GM18505 (cell line): ENCODE measurements around the gene MTA1.

ENCODE experiments used
- ATAC-seq: cut with Tn5 transposase; IDR thresholded peaks from one replicate; pipeline ENCODE4 v1.9.1; 2021; ENCODE audit not compliant: unreplicated experiment
- POLR2A ChIP-seq: IDR thresholded peaks from 4 replicates; pipeline ENCODE4 v1.6.1; 2011; ENCODE audit warnings: borderline replicate concordance; ENCODE audit not compliant: insufficient read depth, insufficient read length; ENCODE audit errors: extremely low read depth

Gene MTA1

DNA sequence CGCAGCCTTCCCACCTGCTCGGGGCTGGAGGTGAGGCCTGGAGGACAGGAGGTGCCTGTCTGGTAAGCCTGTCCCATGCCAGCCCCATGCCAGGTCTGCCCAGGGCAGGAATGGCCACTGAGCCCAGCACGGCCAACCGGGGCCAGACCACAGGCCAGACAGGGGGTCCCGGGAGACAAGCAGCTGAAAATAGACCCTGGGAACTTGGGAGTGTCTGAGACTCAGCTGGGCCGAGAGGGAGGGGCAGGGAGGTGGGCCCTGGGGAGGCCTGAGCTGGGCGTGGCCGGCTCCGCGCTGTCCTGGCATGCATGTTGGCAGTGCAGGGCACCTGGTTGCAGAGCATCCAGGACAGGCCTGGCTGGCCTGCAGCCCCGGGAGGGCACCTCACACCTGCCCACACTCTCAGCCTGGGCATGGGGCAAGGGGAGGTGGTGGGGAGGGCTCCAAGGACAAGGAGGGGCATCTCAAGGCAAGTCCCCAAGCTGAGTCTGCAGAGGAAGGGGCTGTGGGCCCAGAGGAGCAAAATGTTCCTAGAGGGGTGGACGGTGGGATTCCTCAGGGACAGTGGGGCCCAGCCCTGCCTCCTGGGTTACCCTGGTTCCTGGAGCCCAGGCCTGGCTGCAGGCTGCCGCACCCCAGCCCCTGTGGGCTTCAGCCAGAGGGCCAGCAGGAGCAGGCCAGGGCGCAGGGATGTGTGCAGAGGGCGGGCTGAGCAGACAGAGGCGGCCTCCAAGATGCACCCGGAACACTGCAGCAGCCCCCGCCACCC lies 63.9 kb downstream of the MTA1 start:
- no peak for TF ChIP-seq POLR2A
- no peak for ATAC-seq

DNA sequence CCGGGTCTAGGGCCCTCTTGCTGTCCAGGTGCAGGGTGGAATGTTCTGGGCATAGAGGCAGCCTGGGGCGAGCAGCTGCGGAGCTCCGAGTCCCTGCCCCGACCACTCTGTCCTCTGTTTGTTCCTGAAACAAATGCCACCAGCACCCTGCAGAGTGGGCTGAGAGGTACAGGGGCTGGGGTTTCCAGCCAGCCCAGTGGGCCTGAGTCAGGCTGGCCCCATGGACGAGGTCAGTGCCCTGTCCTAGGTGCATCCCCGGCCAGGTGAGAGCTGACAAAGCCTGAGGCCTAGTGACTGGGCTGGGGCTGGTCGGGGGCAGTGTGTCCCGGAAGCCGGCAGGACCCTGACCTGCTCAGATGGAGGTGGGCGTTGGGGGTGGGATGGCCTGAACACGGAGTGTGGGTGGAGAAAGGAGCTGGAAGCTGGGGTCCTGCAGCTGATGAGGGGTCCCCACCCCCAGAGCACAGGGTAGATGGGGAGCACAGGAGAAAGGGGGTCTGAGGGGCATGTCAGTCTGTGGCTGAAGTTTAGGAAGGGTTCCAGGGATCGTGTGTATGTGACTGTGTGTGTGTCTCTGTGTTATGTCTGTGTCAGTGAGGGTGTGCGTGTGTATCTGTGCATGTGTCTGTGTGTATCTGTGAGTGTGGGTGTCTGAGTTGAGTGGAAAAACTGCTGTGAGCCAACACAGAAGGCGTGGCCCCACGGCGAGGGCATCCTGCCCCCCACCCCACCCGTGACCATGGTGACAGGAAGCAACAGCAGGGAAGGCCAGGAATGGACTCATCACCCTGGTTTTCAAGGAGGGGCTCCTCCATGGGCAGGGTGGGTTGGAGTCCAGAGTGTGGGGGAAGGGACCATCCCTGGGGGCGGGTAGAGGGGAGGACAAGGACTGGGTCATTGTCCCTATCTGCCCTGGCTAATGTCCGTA lies 64.7 kb downstream of the MTA1 start:
- no peak for TF ChIP-seq POLR2A
- no peak for ATAC-seq

DNA sequence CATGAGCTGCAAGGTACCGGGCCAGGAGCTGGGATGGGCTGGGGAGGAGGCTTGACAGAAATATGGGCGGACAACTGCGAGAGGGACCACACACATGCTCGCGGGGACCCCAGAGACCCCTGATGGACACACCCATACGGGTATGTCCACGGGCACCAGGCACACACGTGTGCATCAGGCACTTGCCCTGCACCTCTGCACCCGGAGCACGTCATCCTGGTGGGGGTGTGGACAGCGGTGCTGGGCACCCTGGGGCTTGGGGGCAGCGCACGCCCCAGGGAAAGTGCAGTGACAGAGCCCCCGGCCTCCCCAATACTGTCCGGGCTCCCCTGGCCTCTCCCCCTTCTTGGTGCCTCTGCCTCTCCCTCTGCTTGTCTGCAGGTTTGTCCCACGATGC lies 65.4 kb downstream of the MTA1 start:
- TF ChIP-seq POLR2A, result no peak
- ATAC-seq, result no peak

DNA sequence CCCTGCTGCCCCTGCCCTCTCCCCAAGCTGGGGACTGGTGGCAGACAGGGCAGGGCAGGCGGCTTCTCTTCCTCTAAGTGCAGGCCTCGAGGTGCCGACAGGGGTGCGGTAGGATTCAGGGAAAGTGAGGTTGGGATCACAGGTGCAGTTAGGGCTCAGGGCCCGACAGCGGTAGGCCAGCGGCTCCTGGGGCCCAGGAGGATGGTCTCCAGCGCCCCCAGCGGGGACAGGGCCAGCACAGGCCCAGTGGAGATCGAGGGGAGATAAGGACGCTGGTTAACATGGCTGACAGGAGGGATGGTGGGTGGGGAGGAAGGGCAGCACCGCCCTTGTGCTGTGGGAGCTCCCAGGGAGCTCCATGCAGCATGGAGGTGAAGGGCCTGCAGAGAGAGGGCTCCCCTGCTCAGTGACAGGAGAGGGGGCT lies 66.1 kb downstream of the MTA1 start:
- TF ChIP-seq POLR2A, result no peak
- no peak for ATAC-seq

DNA sequence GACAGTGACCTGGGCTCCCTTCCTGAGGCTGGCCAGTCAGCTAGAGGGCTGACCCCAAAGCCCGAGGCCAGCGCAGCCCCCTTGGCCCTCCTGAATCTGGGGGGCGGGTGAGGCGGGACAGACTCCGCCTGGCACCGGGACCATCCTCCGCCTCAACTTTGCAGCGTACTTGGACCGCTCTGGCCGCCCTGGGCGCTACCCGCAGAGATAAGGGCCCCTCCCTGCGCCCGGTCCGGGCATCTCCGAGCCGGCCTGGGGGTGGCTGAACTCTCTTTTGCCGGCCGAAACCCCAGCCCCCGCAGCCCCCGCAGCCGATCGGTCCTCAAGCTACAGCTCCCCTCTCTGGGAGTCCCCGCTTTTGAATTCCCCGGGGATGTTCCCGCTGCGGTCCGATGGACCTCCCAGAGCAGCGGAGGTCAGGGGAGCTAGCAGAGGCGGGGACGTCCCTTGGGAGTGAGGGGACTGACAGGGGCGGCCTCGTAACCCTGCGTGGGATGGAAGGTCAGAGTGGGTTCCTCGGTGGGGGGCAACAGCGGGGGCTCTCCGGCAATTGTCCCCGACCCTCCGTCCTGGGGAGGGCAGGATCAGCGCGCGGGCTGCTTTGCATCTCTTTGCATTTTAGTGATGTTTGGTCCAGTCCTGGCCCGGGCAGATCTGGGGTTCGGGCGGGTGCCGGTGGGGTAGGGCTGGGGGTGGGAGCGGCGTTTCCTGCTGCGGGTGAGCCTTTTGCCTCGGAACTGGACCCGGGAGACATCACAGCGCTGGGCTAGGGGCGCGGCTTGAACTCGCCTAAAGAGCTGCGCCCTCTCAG lies 66.7 kb downstream of the MTA1 start, which contains the start of gene CRIP1:
CRIP1 (plus strand) TSS at position 724 of the 811 bp plus-strand sequence. CDS start 374 bp downstream, outside the sequence.
- peak; percentile 3 for TF ChIP-seq POLR2A
- ATAC-seq, result no peak

DNA sequence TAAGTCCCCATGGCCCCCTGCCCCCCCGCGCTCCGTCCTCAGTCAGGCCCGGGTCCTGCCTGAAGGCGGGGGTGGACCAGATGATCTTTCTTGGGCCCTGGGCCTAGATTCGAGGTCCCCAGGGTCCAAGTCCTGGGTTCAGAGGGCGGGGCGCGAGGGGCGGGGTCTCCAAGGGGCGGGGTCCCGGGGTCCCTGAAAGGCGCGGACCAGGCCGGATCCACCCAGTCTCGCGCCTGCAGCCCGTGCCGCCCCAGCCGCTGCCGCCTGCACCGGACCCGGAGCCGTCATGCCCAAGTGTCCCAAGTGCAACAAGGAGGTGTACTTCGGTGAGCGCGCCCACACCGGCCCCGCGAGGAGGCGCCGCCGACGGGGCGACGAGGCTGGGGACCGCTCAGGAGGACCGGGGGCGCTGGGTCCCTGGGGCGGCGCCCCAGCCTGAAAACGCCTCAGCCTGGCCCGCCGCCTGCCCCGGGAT lies 67.4 kb downstream of the MTA1 start:
- peak; percentile 40 for TF ChIP-seq POLR2A
- ATAC-seq, result no peak

DNA sequence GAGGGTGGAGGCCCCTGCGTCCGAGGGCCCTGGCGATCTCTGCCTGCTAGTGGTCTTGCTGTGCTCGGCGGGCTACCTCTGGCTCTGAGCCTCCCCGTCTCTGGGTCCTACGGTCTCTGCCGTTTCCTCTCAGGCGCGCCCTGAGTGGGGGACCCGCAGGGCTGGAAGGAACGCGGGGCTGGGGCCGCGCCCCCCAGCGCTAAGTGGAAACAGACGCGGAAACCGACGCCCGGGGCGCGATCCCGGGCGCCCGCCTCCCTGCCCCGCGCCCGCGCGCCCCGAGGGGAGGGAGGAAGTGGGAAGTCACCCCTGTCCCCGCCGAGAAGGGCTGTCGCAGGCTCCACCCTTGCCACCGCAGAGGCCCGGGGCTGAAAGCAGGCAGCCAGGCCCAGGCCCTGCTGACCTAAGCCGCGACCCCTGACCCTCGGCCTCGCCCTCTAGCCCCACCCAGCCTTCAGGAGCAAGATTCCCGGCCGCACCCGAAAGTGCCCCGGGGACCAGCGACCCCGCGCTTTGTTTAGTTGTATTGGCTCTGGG lies 67.9 kb downstream of the MTA1 start:
- no peak for ATAC-seq
- peak; percentile 7 for TF ChIP-seq POLR2A

DNA sequence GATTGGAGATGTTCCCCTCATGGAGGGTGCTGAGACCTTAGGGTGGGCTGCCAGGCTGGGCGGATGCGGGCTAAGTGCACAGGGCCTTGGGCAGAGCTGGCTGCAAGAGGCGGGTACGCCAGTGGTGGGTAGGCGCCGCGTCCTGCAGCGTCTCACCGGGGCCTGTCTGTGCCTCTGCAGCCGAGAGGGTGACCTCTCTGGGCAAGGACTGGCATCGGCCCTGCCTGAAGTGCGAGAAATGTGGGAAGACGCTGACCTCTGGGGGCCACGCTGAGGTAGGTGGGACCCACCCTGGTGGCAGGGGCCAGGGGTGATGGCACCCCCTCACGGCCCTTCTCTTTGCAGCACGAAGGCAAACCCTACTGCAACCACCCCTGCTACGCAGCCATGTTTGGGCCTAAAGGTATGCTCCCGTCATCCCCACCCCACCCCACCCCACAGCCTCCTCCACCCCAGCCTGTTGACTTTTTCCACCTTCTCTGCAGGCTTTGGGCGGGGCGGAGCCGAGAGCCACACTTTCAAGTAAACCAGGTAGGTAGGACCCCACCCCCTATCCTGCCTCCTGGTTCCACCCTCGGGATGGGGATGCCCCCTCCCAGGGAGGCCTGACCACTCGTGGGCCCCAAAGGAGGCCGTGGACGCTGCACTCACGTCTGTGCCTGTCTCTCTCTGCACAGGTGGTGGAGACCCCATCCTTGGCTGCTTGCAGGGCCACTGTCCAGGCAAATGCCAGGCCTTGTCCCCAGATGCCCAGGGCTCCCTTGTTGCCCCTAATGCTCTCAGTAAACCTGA lies 68.6 kb downstream of the MTA1 start:
- TF ChIP-seq POLR2A, result no peak
- ATAC-seq, result no peak

DNA sequence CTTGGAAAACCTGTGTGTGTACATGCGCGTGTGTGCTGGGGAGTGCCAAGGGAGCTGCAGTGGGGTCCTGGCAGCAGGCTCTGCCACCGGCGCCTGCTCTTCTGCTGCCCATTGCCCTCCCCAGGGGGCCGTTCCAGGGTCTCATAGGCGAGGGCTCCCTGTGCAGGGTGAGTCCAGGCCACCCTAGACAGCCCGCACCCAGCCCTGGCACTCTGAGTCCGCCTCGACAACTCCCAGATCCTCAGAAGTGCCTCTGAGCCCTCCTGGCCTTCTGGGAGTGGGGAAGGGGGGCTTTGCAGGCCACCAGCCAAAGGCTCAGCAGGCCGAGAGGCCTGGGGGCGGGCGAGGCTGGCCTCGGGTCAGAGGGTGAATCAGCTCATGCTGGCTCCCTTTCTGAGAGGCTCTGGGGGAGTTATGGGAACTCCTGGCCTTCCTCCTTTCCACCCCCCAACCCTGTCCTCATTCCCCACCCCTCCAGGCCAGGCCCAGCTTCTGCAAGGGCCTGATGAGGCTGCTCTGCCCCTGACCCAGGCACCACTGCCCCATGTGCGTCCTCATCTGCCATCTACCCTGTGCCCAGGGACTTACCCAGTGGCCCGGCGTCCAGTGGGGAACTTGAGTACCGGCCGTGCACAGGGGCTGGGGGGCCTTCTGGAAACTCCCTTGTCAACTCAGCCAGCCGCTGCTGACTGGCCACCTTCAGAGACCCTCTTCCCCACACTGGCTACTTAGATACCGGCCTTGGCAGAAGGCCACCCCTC lies 69.3 kb downstream of the MTA1 start:
- no peak for ATAC-seq
- TF ChIP-seq POLR2A, result no peak

DNA sequence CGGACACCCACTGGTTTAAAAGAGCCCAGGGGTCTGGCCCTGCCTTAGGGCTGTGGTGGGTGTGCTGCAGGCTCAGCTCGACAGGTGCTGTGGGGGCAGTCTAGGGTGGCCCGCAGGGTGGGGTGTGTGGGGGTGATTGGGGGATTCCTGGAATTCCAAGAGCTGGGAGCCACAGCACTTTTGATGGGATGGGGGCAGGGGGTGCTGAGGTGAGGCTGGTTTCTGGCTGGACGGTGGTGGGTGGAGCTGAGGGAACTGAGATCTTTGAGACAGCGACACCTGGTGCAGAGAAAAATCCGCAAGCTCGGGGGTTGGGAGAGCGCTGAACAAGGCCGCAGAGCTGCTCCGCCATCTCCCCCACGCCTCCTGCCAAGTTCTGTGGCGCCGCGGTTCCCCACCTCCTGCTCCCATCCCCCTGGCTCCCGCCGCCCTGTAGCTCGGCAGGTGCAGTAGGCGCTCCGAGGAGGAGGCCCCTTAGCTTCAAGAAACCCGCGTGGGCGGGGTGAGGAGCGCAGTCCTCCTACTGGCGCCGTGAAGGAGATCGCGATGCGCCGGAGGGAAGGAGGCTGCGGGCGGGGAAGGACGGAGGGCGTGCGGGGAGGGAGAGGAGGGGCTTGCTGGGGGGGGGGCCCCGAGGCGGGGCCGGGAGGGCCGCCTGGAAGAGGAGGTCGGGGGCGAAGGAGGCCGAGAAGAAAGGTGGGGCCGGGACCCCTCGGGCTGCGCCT lies 70.1 kb downstream of the MTA1 start:
- no peak for TF ChIP-seq POLR2A
- ATAC-seq, result no peak

DNA sequence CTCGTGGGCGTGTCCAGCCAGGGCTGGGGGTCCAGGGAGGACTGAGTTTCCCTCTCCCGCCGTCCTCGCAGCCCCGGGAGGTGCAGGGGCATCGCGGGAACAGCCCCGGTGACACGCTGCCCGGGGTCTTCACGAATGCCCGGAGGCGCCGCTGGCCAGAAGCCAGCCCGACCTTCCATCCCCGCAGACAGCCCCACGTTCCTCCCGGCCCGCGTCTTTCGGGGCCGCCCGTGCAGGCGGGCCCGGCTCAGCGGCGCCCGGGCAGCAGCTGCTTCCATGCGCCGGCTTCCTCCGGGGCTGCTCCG lies 70.6 kb downstream of the MTA1 start:
- no peak for TF ChIP-seq POLR2A
- peak; percentile 0 for ATAC-seq
